ENCODE measurements around the gene LAPTM4A.

DNA sequence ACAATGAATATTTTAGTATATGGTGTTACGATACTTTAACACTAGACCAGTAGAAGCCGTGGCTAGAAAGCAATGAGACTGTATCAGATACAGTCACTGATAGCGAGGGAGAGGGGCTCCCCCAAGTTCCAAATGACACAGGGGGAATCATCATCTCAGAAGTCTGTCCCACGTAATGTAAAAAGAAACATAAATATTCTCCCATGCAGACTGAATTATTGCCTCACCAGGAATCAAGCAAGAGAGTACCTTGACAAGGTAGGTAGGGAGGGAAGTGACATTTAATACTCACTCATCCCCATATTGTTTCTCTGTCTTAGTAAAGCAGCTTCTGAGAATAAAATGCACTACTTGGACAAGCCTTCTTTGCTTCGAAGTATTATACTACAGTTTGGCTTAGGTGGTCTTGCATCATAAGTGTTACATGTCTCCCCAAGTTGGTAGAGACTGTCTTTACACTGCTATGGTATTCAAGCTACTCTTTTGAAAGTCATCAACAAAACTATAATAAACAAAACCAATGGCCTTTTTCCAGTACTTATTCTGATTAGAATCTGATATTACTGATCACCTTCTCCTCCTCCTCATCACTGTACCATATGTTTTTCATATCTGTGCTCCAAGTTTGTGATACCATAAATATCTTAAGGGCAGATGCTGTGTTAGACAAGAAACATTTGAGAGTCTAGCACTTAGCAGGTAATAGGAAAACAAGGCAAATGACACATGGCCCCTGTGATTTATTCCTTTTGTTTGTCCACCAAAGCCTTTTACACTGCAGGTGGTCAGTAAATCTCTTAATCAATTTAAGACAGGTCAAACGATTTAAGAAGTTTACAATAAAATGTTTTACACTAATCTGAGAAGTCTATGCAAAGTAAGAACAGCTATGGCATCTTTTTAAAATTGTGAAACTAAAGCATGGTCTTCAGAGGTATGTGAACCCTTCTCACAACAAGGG is 2.7 kb downstream of the LAPTM4A start:
- TF ChIP-seq RFX5 (IDR thresholded peaks at IDR 0.05; ENCODE audit: low read depth, low read length) (no peak), POLR2A (IDR thresholded peaks at IDR 0.05; ENCODE audit: low read depth, low read length) (no peak)
- TF ChIP-seq, protein P1, sequence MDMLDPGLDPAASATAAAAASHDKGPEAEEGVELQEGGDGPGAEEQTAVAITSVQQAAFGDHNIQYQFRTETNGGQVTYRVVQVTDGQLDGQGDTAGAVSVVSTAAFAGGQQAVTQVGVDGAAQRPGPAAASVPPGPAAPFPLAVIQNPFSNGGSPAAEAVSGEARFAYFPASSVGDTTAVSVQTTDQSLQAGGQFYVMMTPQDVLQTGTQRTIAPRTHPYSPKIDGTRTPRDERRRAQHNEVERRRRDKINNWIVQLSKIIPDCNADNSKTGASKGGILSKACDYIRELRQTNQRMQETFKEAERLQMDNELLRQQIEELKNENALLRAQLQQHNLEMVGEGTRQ (IDR thresholded peaks at IDR 0.05; ENCODE audit: low read depth, low read length): no peak
- TF ChIP-seq, protein P2, sequence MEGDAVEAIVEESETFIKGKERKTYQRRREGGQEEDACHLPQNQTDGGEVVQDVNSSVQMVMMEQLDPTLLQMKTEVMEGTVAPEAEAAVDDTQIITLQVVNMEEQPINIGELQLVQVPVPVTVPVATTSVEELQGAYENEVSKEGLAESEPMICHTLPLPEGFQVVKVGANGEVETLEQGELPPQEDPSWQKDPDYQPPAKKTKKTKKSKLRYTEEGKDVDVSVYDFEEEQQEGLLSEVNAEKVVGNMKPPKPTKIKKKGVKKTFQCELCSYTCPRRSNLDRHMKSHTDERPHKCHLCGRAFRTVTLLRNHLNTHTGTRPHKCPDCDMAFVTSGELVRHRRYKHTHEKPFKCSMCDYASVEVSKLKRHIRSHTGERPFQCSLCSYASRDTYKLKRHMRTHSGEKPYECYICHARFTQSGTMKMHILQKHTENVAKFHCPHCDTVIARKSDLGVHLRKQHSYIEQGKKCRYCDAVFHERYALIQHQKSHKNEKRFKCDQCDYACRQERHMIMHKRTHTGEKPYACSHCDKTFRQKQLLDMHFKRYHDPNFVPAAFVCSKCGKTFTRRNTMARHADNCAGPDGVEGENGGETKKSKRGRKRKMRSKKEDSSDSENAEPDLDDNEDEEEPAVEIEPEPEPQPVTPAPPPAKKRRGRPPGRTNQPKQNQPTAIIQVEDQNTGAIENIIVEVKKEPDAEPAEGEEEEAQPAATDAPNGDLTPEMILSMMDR (conservative IDR thresholded peaks at IDR 0.05; ENCODE audit: low read depth, low read length): no peak
